ENCODE data around the gene PIF1. TPM values are rescaled to one million over a fixed set of nuclear protein-coding genes. Genes with fewer than 3 reads are reported as not detected.
"Not testable (repeated sequence)": the region's sequence is repeated elsewhere in the genome, so short reads cannot be mapped to it uniquely, and the experiment has no call there.

PIF1 gene
- total and polyA plus RNA-seq, 9 donors = 4.3 to 12.3 (median 6.7) TPM

GRCh38 chr15:64841344-64842095 lies 16.1 kb upstream of the PIF1 start, which contains the start of gene PLEKHO2:
TSS of gene PLEKHO2 (plus strand) at chr15:64841915. CDS start at chr15:64842017, 102 bp downstream.
- Histone ChIP-seq H3K9me3 (replicated peaks; ENCODE audit: control insufficient read depth, low read depth, low read length) (no peaks in the 10 kb centered on the region), H3K4me1 (ENCODE audit: control insufficient read depth, insufficient read depth, low read length) (peaks cover 43% of the 10 kb centered on the region), H3K4me3 (ENCODE audit: low read length) (peak within 1 kb of the TSS; percentile 92), H3K27ac (ENCODE audit: low read length) (peak within 1 kb of the TSS; percentile 97), H3K27me3 (ENCODE audit: control insufficient read depth, insufficient read depth, low read length) (no peaks in the 10 kb centered on the region), H3K36me3 (ENCODE audit: control insufficient read depth, insufficient read depth, low read length) (peaks cover under 1% of the 10 kb centered on the region)
- 0% methylated on average over 44 of the region's 75 CpGs for WGBS (ENCODE audit: insufficient coverage)
- peak; percentile 99 for DNase-seq

- Histone ChIP-seq H3K4me3 (ENCODE audit: low read length) (peak overlapping the region; percentile 67), H3K9me3 (replicated peaks; ENCODE audit: control insufficient read depth, low read depth, low read length) (no peaks in the 10 kb centered on the region), H3K4me1 (ENCODE audit: control insufficient read depth, insufficient read depth, low read length) (peaks cover 44% of the 10 kb centered on the region), H3K36me3 (ENCODE audit: control insufficient read depth, insufficient read depth, low read length) (no peaks in the 10 kb centered on the region), H3K27me3 (ENCODE audit: control insufficient read depth, insufficient read depth, low read length) (no peaks in the 10 kb centered on the region), H3K27ac (ENCODE audit: low read length) (peak overlapping the region; percentile 97)
- WGBS (ENCODE audit: insufficient coverage) = 2% methylated on average over 7 of the region's 12 CpGs
- no peak for DNase-seq
These were observed 15.6 kb upstream of the PIF1 start for GRCh38 chr15:64841060-64841343.

- Histone ChIP-seq H3K27ac (ENCODE audit: low read length) (no peak overlapping the region), H3K36me3 (ENCODE audit: control insufficient read depth, insufficient read depth, low read length) (no peaks in the 10 kb centered on the region), H3K27me3 (ENCODE audit: control insufficient read depth, insufficient read depth, low read length) (no peaks in the 10 kb centered on the region), H3K4me3 (ENCODE audit: low read length) (no peak overlapping the region), H3K9me3 (replicated peaks; ENCODE audit: control insufficient read depth, low read depth, low read length) (no peaks in the 10 kb centered on the region), H3K4me1 (ENCODE audit: control insufficient read depth, insufficient read depth, low read length) (peaks cover 15% of the 10 kb centered on the region)
- no peak for DNase-seq
- 76% methylated on average over 1 of the region's 1 CpG for WGBS (ENCODE audit: insufficient coverage)
These were observed 12.1 kb upstream of the PIF1 start for GRCh38 chr15:64837502-64837901.

GRCh38 chr15:64836023-64836536 lies 10.6 kb upstream of the PIF1 start:
- Histone ChIP-seq H3K4me1 (ENCODE audit: control insufficient read depth, insufficient read depth, low read length) (peaks cover 12% of the 10 kb centered on the region), H3K9me3 (replicated peaks; ENCODE audit: control insufficient read depth, low read depth, low read length) (no peaks in the 10 kb centered on the region), H3K36me3 (ENCODE audit: control insufficient read depth, insufficient read depth, low read length) (no peaks in the 10 kb centered on the region), H3K27me3 (ENCODE audit: control insufficient read depth, insufficient read depth, low read length) (no peaks in the 10 kb centered on the region), H3K4me3 (ENCODE audit: low read length) (peak overlapping the region; percentile 6), H3K27ac (ENCODE audit: low read length) (peak overlapping the region; percentile 59)
- no peak for DNase-seq
- WGBS (ENCODE audit: insufficient coverage) = 56% methylated on average over 11 of the region's 14 CpGs

GRCh38 chr15:64833690-64834089 lies 8.2 kb upstream of the PIF1 start:
- H3K4me3 ChIP-seq (ENCODE audit: low read length) = no peak overlapping the region
- peaks cover 5% of the 10 kb centered on the region for H3K4me1 ChIP-seq (ENCODE audit: control insufficient read depth, insufficient read depth, low read length)
- no peaks in the 10 kb centered on the region for H3K36me3 ChIP-seq (ENCODE audit: control insufficient read depth, insufficient read depth, low read length)
- WGBS (ENCODE audit: insufficient coverage) = 100% methylated on average over 1 of the region's 4 CpGs
- no peaks in the 10 kb centered on the region for H3K9me3 ChIP-seq (replicated peaks; ENCODE audit: control insufficient read depth, low read depth, low read length)
- DNase-seq = no peak
- H3K27me3 ChIP-seq (ENCODE audit: control insufficient read depth, insufficient read depth, low read length) = no peaks in the 10 kb centered on the region
- H3K27ac ChIP-seq (ENCODE audit: low read length) = no peak overlapping the region

- H3K27ac ChIP-seq (ENCODE audit: low read length) = no peak overlapping the region
- no peak overlapping the region for H3K4me3 ChIP-seq (ENCODE audit: low read length)
- WGBS (ENCODE audit: insufficient coverage) = 72% methylated on average over 2 of the region's 5 CpGs
- no peaks in the 10 kb centered on the region for H3K36me3 ChIP-seq (ENCODE audit: control insufficient read depth, insufficient read depth, low read length)
- H3K27me3 ChIP-seq (ENCODE audit: control insufficient read depth, insufficient read depth, low read length) = peaks cover 6% of the 10 kb centered on the region
- no peaks in the 10 kb centered on the region for H3K9me3 ChIP-seq (replicated peaks; ENCODE audit: control insufficient read depth, low read depth, low read length)
- peaks cover 16% of the 10 kb centered on the region for H3K4me1 ChIP-seq (ENCODE audit: control insufficient read depth, insufficient read depth, low read length)
- no peak for DNase-seq
These were observed 3.5 kb upstream of the PIF1 start for GRCh38 chr15:64828985-64829384.

GRCh38 chr15:64824929-64825430 lies 467 bp downstream of the PIF1 start:
- peaks cover 20% of the 10 kb centered on the region for H3K36me3 ChIP-seq (ENCODE audit: control insufficient read depth, insufficient read depth, low read length)
- H3K27me3 ChIP-seq (ENCODE audit: control insufficient read depth, insufficient read depth, low read length) = peaks cover 8% of the 10 kb centered on the region
- 2% methylated on average over 11 of the region's 17 CpGs for WGBS (ENCODE audit: insufficient coverage)
- peak overlapping the region; percentile 62 for H3K4me3 ChIP-seq (ENCODE audit: low read length)
- H3K27ac ChIP-seq (ENCODE audit: low read length) = peak overlapping the region; percentile 38
- peaks cover 24% of the 10 kb centered on the region for H3K4me1 ChIP-seq (ENCODE audit: control insufficient read depth, insufficient read depth, low read length)
- DNase-seq = no peak
- H3K9me3 ChIP-seq (replicated peaks; ENCODE audit: control insufficient read depth, low read depth, low read length) = no peaks in the 10 kb centered on the region

GRCh38 chr15:64816452-64816851 lies 9.0 kb downstream of the PIF1 start:
- peaks cover 30% of the 10 kb centered on the region for H3K36me3 ChIP-seq (ENCODE audit: control insufficient read depth, insufficient read depth, low read length)
- no peaks in the 10 kb centered on the region for H3K9me3 ChIP-seq (replicated peaks; ENCODE audit: control insufficient read depth, low read depth, low read length)
- no peaks in the 10 kb centered on the region for H3K27me3 ChIP-seq (ENCODE audit: control insufficient read depth, insufficient read depth, low read length)
- H3K4me1 ChIP-seq (ENCODE audit: control insufficient read depth, insufficient read depth, low read length) = no peaks in the 10 kb centered on the region
- no peak overlapping the region for H3K27ac ChIP-seq (ENCODE audit: low read length)
- 79% methylated on average over 9 of the region's 13 CpGs for WGBS (ENCODE audit: insufficient coverage)
- no peak overlapping the region for H3K4me3 ChIP-seq (ENCODE audit: low read length)
- no peak for DNase-seq

- not testable (repeated sequence) for DNase-seq; H3K9me3 ChIP-seq (replicated peaks; ENCODE audit: control insufficient read depth, low read depth, low read length); H3K27me3 ChIP-seq (ENCODE audit: control insufficient read depth, insufficient read depth, low read length); H3K27ac ChIP-seq (ENCODE audit: low read length); H3K4me3 ChIP-seq (ENCODE audit: low read length); H3K4me1 ChIP-seq (ENCODE audit: control insufficient read depth, insufficient read depth, low read length)
- WGBS (ENCODE audit: insufficient coverage) = no CpG with 5 or more reads among the region's 4 CpGs
- H3K36me3 ChIP-seq (ENCODE audit: control insufficient read depth, insufficient read depth, low read length) = peaks cover 20% of the 10 kb centered on the region
These were observed 10.5 kb downstream of the PIF1 start for GRCh38 chr15:64814965-64815364.

- H3K27me3 ChIP-seq (ENCODE audit: control insufficient read depth, insufficient read depth, low read length); H3K4me1 ChIP-seq (ENCODE audit: control insufficient read depth, insufficient read depth, low read length); H3K9me3 ChIP-seq (replicated peaks; ENCODE audit: control insufficient read depth, low read depth, low read length); H3K27ac ChIP-seq (ENCODE audit: low read length); DNase-seq; H3K4me3 ChIP-seq (ENCODE audit: low read length): not testable (repeated sequence)
- H3K36me3 ChIP-seq (ENCODE audit: control insufficient read depth, insufficient read depth, low read length) = peaks cover 14% of the 10 kb centered on the region
- WGBS (ENCODE audit: insufficient coverage) = 100% methylated on average over 1 of the region's 8 CpGs
These were observed 11.2 kb downstream of the PIF1 start for GRCh38 chr15:64814283-64814682.
